ENCODE data around the gene OSBPL10. TPM values are rescaled to one million over a fixed set of nuclear protein-coding genes. Genes with fewer than 3 reads are reported as not detected.

Gene OSBPL10
- total and polyA plus RNA-seq, 2 donors (not counting 1 experiment from before 2014, with no cell fraction given): 88.5 to 310 TPM

- CTCF ChIA-PET: interaction anchor here (0.6 to 1.1 kb wide), 5 partner anchors 16 to 145 kb away, joined by 3 read pairs; no protein-coding TSS in a partner anchor
- Histone ChIP-seq H3K79me2 (ENCODE audit: control insufficient read depth, insufficient read depth, low read length) (peaks cover 8% of the 10 kb centered on the region), H2AFZ (ENCODE audit: insufficient read depth, low read depth, low read length, poor library complexity, severe bottlenecking) (no peak overlapping the region), H4K20me1 (ENCODE audit: control insufficient read depth, insufficient read depth, low read length, poor library complexity, severe bottlenecking) (peaks cover 42% of the 10 kb centered on the region), H3K27ac (ENCODE audit: low read length in 2 of 2) (no peak overlapping the region), H3K4me2 (replicated peaks; ENCODE audit: low read depth, low read length, poor library complexity, severe bottlenecking) (no peak overlapping the region), H3K9ac (ENCODE audit: low read length) (no peak overlapping the region), H3K27me3 (replicated peaks in 1 of 4; ENCODE audit: control extremely low read depth in 1 of 4, control insufficient read depth in 3 of 4, insufficient read depth in 4 of 4, low read length in 3 of 4) (no peaks in the 10 kb centered on the region), H3K36me3 (replicated peaks in 1 of 2; ENCODE audit: control extremely low read depth in 1 of 2, control insufficient read depth in 1 of 2, extremely low read depth in 1 of 2, insufficient read depth in 2 of 2, low read length in 1 of 2) (peaks cover 2 to 59% of the 10 kb centered on the region in 2 experiments), H3K4me3 (ENCODE audit: control extremely low read depth in 1 of 5, extremely low read depth in 1 of 5, insufficient read depth in 1 of 5, low read depth in 2 of 5, low read length in 4 of 5) (no peak overlapping the region), H3K4me1 (ENCODE audit: control insufficient read depth in 2 of 2, insufficient read depth in 2 of 2, low read length in 2 of 2) (no peaks in the 10 kb centered on the region), H3K9me3 (ENCODE audit: control extremely low read depth in 1 of 3, control insufficient read depth in 2 of 3, insufficient read depth in 1 of 3, low read length in 2 of 3) (peaks cover 0 to 4% (median 0%) of the 10 kb centered on the region in 3 donors)
- TF ChIP-seq CTCF (IDR thresholded peaks at IDR 0.05): peak; percentile 26
- no peak for TF ChIP-seq EZH2 (IDR thresholded peaks at IDR 0.05; ENCODE audit: borderline replicate concordance, insufficient read depth, low read depth, low read length, poor library complexity, severe bottlenecking)
- intact Hi-C loops (cut with micrococcal nuclease): no loop called here
- DNase-seq: no peak
- Mint-ChIP-seq H3K27ac (no peak overlapping the region), H3K4me1 (peaks cover 1% of the 10 kb centered on the region), H3K9me3 (ENCODE audit: insufficient read depth) (no peaks in the 10 kb centered on the region), H3K4me3 (no peak overlapping the region), H3K27me3 (no peaks in the 10 kb centered on the region)
- no peak for ATAC-seq (ENCODE audit: low read depth)
- WGBS (ENCODE audit: insufficient coverage): no CpG with 5 or more reads among the region's 2 CpGs
- POLR2A ChIA-PET: no interaction called here
Observed at GRCh38 chr3:31695280-31696008, 285.6 kb downstream of the OSBPL10 start.

- H3K79me2 ChIP-seq (ENCODE audit: control insufficient read depth, insufficient read depth, low read length): peaks cover 8% of the 10 kb centered on the region
- no peaks in the 10 kb centered on the region for H3K27me3 ChIP-seq (replicated peaks in 1 of 4; ENCODE audit: control extremely low read depth in 1 of 4, control insufficient read depth in 3 of 4, insufficient read depth in 4 of 4, low read length in 3 of 4)
- peaks cover under 1 to 53% of the 10 kb centered on the region in 2 experiments for H3K36me3 ChIP-seq (replicated peaks in 1 of 2; ENCODE audit: control extremely low read depth in 1 of 2, control insufficient read depth in 1 of 2, extremely low read depth in 1 of 2, insufficient read depth in 2 of 2, low read length in 1 of 2)
- ChIA-PET CTCF (interaction anchor here (1.4 to 1.5 kb wide), 2 partner anchors 11 to 343 kb away, joined by 3 read pairs; no protein-coding TSS in a partner anchor), POLR2A (no interaction called here)
- no peak overlapping the region for H3K4me3 ChIP-seq (ENCODE audit: control extremely low read depth in 1 of 5, extremely low read depth in 1 of 5, insufficient read depth in 1 of 5, low read depth in 2 of 5, low read length in 4 of 5)
- no CpG with 5 or more reads among the region's 5 CpGs for WGBS (ENCODE audit: insufficient coverage)
- ATAC-seq (ENCODE audit: low read depth) (no peak), DNase-seq (no peak)
- intact Hi-C loops (cut with micrococcal nuclease): no loop called here
- Mint-ChIP-seq H3K27ac (no peak overlapping the region), H3K4me3 (no peak overlapping the region), H3K27me3 (no peaks in the 10 kb centered on the region), H3K9me3 (ENCODE audit: insufficient read depth) (no peaks in the 10 kb centered on the region), H3K4me1 (peaks cover 2% of the 10 kb centered on the region)
- no peak overlapping the region for H3K27ac ChIP-seq (ENCODE audit: low read length in 2 of 2)
- TF ChIP-seq CTCF (IDR thresholded peaks at IDR 0.05) (no peak), EZH2 (IDR thresholded peaks at IDR 0.05; ENCODE audit: borderline replicate concordance, insufficient read depth, low read depth, low read length, poor library complexity, severe bottlenecking) (no peak)
- no peak overlapping the region for H2AFZ ChIP-seq (ENCODE audit: insufficient read depth, low read depth, low read length, poor library complexity, severe bottlenecking)
- no peaks in the 10 kb centered on the region for H3K4me1 ChIP-seq (ENCODE audit: control insufficient read depth in 2 of 2, insufficient read depth in 2 of 2, low read length in 2 of 2)
- no peak overlapping the region for H3K4me2 ChIP-seq (replicated peaks; ENCODE audit: low read depth, low read length, poor library complexity, severe bottlenecking)
- peaks cover 36% of the 10 kb centered on the region for H4K20me1 ChIP-seq (ENCODE audit: control insufficient read depth, insufficient read depth, low read length, poor library complexity, severe bottlenecking)
- H3K9me3 ChIP-seq (ENCODE audit: control extremely low read depth in 1 of 3, control insufficient read depth in 2 of 3, insufficient read depth in 1 of 3, low read length in 2 of 3): peaks cover 0 to 4% (median 0%) of the 10 kb centered on the region in 3 donors
- no peak overlapping the region for H3K9ac ChIP-seq (ENCODE audit: low read length)
Observed at GRCh38 chr3:31693346-31693745, 287.7 kb downstream of the OSBPL10 start.

Measured in B cell (primary cell).